Subcutaneous abdominal adipose tissue (tissue), 5 donors: Measurements from ENCODE around the gene MTMR8.
A peak's percentile ranks its signal among the peaks of the same experiment; 100 is the strongest.
"Not testable (repeated sequence)": the region's sequence is repeated elsewhere in the genome, so short reads cannot be mapped to it uniquely, and the experiment has no call there.

Experiments used
- H3K27ac ChIP-seq: one replicate; pipeline ENCODE4 v1.7.0; 2013; ENCODE audit warnings: low read depth, mild to moderate bottlenecking, inconsistent platforms, low read length, moderate library complexity
- H3K27me3 ChIP-seq, 5 donors: one replicate each; pipeline ENCODE4 v1.7.0; 2013; ENCODE audit warnings: low read length in 5 of 5, inconsistent platforms in 1 of 5; ENCODE audit not compliant: control insufficient read depth in 5 of 5, insufficient read depth in 4 of 5
- H3K36me3 ChIP-seq, 5 donors: one replicate each; pipeline ENCODE4 v1.7.0; 2013; ENCODE audit warnings: low read length in 5 of 5; ENCODE audit not compliant: control insufficient read depth in 5 of 5, insufficient read depth in 5 of 5
- H3K4me1 ChIP-seq, 5 donors: one replicate each; pipeline ENCODE4 v1.7.0; 2013; ENCODE audit warnings: low read length in 5 of 5, mild to moderate bottlenecking in 3 of 5, moderate library complexity in 1 of 5; ENCODE audit not compliant: control insufficient read depth in 5 of 5, insufficient read depth in 5 of 5
- H3K4me3 ChIP-seq, 5 donors: one replicate each; pipeline ENCODE4 v1.7.0; 2013; ENCODE audit warnings: low read length in 5 of 5, low read depth in 1 of 5
- H3K9ac ChIP-seq, 5 donors: one replicate each; pipeline ENCODE4 v1.7.0; 2013; ENCODE audit warnings: low read length in 5 of 5, mild to moderate bottlenecking in 4 of 5, moderate library complexity in 3 of 5
- H3K9me3 ChIP-seq, 5 donors: one replicate each; pipeline ENCODE4 v1.7.0; 2013; ENCODE audit warnings: low read length in 5 of 5; ENCODE audit not compliant: control insufficient read depth in 5 of 5
- donor health status: healthy.
- donor health status: healthy.
- donor health status: healthy.
- donor health status: healthy.
- donor health status: healthy.

MTMR8 gene

DNA sequence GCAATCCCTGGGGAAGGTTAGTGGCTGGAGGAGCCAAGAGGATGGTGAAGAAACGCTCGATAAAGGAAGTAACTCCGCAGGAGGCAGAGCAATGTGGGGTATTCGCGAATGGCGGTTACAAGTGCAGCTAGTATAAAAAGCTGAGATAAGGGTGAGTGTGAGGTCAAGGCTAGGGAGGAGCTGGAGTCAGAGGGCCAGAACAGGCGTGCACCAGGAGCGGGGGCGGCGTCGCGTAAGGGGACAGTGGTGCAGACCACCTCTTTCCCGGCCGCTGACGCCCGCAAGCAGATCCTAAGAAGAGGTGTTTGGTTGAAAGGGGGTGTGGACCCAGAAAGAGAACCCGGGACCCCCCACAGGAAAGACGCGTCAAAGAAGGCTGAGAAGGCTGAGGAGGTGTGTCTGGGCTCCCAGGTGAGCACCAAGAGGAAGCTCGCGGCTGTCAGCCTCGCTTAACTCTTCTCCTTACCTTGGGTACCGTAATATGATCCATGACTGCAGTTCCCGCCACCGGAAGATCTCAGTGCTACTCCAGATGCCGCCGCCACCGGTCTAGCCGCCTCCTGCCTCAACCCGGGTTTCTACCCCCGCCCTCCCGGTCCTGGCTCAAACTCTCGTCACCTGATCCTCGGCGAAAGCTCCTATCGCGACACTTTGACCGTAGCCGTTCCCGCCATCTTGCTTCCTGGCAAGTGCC lies at the start of gene MTMR8:
TSS of gene MTMR8 (minus strand) at position 579 of the 694 bp plus-strand sequence. CDS start at position 490, 89 bp downstream.
- H3K9me3 ChIP-seq = peaks cover 0 to 7% (median 0%) of the 10 kb centered on the region in 5 donors
- peak within 1 kb of the TSS; percentile 71 to 87 (median 78) for H3K4me3 ChIP-seq
- H3K27ac ChIP-seq = no peak within 1 kb of the TSS

DNA sequence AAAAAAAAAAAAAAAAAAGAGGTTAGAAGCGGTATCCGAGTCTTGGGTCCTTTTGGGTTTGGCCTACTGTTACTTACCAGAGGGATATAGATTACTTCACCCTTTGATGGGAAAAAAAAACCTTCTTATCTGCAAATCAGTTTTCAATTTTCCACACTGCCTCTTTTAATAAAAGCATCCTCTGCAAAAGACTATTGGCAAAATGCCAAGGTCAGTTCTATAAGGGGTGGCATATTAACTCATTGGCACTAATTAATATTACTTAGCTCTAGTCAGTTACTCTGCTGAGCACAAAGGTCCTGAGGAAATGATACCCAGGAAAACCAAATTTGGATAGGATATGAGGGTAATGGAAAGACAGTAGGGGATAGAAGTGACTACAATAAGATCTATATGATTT lies 44.3 kb upstream of the MTMR8 start:
- H3K4me1 ChIP-seq = no peaks in the 10 kb centered on the region
- no peak overlapping the region for H3K9ac ChIP-seq
- H3K4me3 ChIP-seq = no peak overlapping the region
- H3K27ac ChIP-seq = no peak overlapping the region
- H3K9me3 ChIP-seq = peaks cover 0 to 7% (median 3%) of the 10 kb centered on the region in 5 donors
- H3K36me3 ChIP-seq = no peaks in the 10 kb centered on the region
- peaks cover 0 to 3% (median 0%) of the 10 kb centered on the region in 5 donors for H3K27me3 ChIP-seq

More for the DNA sequence above, at the start of gene MTMR8:
- H3K36me3 ChIP-seq = no peaks in the 10 kb centered on the region
- H3K27me3 ChIP-seq = peaks cover 0 to 7% (median 0%) of the 10 kb centered on the region in 5 donors
- H3K4me1 ChIP-seq = peaks cover 0 to 15% (median 6%) of the 10 kb centered on the region in 5 donors
- H3K9ac ChIP-seq = peak within 1 kb of the TSS in 4 of 5 donors; percentile 53 to 64 (median 60)

DNA sequence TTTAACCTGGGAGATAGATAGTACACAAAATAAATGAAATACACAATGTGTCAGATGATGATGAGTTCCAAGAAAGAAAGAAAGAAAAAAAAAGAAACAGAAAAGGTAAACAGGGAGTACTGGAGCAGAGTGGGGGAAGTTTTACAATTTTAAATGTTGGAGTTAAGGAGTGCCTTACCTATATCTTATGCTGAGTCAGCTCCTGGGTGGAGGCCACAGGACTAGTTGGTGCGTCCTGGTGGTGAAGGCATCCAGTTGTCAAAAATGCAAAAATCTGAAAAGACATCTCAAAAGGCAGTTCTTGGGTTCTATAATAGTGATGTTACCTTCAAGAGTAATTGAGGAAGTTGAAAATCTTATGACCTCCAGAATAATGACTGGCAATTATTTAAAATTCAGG lies 42.4 kb upstream of the MTMR8 start:
- Histone ChIP-seq H3K27ac (no peak overlapping the region), H3K9ac (no peak overlapping the region), H3K27me3 (peaks cover 0 to 6% (median 3%) of the 10 kb centered on the region in 5 donors), H3K9me3 (peaks cover 0 to 8% (median 2%) of the 10 kb centered on the region in 5 donors), H3K4me1 (no peaks in the 10 kb centered on the region), H3K36me3 (no peaks in the 10 kb centered on the region), H3K4me3 (no peak overlapping the region)

DNA sequence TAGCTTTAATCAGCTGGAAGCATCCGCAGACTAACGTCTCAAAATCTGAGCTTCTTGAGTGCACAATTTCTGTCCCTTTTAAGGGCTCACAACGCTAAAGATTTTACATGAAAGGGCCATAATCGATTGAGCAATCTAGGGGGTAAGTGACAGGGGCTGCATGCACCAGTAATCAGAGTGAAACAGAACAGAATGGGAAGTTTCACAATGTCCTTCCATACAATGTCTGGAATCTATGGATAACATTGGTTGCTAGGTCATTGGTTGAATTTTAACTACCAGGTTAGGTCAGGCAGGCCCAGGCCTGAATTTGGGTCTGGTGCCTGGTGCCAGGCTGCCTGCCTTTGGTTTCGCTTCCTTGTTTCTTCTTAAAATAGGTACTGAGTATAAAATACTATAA lies 42.0 kb upstream of the MTMR8 start:
- H3K36me3 ChIP-seq = no peaks in the 10 kb centered on the region

DNA sequence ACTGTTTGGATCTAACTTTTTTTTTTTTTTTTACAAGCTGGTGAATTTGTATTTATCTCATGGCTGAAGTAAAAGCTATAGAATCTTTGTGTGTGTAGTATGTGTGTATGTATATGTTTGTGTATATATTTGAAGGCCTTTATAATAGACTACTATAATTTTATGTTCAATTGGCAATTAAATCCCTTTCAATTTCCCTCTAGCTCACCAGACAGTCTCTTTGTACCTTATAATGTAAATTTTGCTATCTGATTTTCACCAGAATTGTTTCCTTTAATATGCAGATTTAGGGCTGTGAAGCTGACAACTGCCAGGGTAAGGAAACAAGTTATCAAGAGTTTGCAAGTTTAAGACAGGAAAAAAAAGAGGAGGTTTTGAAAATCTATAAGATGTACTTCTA lies 33.1 kb upstream of the MTMR8 start:
- Histone ChIP-seq H3K9ac (no peak overlapping the region), H3K4me3 (no peak overlapping the region), H3K36me3 (no peaks in the 10 kb centered on the region), H3K27me3 (peaks cover 0 to 6% (median 0%) of the 10 kb centered on the region in 5 donors), H3K27ac (no peak overlapping the region), H3K9me3 (peaks cover 0 to 3% (median 0%) of the 10 kb centered on the region in 5 donors), H3K4me1 (no peaks in the 10 kb centered on the region)

More for the DNA sequence above, 42.0 kb upstream of the MTMR8 start:
- H3K4me1 ChIP-seq = no peaks in the 10 kb centered on the region
- peaks cover 0 to 6% (median 3%) of the 10 kb centered on the region in 5 donors for H3K27me3 ChIP-seq
- no peak overlapping the region for H3K4me3 ChIP-seq
- H3K27ac ChIP-seq = no peak overlapping the region
- peaks cover 0 to 5% (median 2%) of the 10 kb centered on the region in 5 donors for H3K9me3 ChIP-seq
- H3K9ac ChIP-seq = no peak overlapping the region

DNA sequence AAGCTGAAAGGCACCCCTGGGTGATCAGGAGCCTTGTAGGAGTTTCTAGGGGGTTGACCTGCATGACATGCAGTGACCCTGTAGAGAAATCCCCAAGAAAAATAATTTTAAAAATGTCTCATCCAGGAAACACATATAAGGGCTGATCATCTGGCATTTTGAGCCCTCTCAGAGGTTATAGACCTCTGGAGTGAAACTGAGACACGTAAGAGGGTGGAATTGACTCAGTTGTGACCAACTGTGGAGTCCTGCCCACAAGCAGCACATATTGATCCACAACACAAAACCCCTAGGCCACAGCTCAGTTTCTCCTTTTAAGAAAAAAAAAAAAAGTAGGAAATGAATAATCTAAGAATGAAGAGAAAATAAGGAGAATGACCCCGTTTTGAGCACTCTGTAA lies 32.5 kb upstream of the MTMR8 start:
- Histone ChIP-seq H3K4me1 (peaks cover 0 to 4% (median 0%) of the 10 kb centered on the region in 5 donors), H3K9me3 (peaks cover 0 to 3% (median 0%) of the 10 kb centered on the region in 5 donors), H3K9ac (no peak overlapping the region), H3K4me3 (no peak overlapping the region), H3K27ac (no peak overlapping the region), H3K36me3 (no peaks in the 10 kb centered on the region), H3K27me3 (peaks cover 0 to 8% (median 0%) of the 10 kb centered on the region in 5 donors)

DNA sequence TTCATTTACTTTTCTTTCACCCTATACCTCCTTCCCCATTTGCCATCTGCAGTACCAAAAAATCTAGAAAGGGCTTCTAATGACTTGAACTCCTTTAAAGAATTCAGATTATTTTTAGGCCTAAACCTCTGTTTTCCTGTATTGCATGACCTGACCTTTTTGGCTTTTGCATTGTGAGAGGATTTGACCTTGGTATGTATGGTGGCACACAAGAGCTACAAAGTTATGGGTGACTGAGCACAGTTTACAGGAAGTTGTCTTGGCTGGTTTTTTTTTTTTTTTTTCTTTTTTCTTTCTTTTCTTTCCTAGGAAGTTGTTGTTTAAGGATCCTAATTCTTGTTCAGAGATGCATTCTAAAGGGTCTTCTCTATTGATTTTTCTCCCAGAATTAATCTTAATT lies 32.0 kb upstream of the MTMR8 start:
- Histone ChIP-seq H3K27ac (no peak overlapping the region), H3K4me3 (no peak overlapping the region), H3K36me3 (no peaks in the 10 kb centered on the region), H3K9me3 (peaks cover 0 to 2% (median 0%) of the 10 kb centered on the region in 5 donors), H3K27me3 (peaks cover 0 to 12% (median 0%) of the 10 kb centered on the region in 5 donors), H3K4me1 (peaks cover 0 to 5% (median 0%) of the 10 kb centered on the region in 5 donors), H3K9ac (no peak overlapping the region)

DNA sequence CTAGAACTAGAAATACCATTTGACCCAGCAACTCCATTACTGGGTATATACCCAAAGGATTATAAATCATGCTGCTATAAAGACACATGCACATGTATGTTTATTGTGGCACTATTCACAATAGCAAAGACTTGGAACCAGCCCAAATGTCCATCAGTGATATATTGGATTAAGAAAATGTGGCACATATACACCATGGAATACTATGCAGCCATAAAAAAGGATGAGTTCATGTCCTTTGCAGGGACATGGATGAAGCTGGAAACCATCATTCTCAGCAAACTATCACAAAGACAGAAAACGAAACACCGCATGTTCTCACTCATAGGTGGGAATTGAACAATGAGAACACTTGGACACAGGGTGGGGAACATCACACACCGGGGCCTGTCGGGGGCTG lies 14.5 kb upstream of the MTMR8 start:
- H3K4me1 ChIP-seq, H3K36me3 ChIP-seq, H3K27me3 ChIP-seq, H3K4me3 ChIP-seq, H3K9ac ChIP-seq, H3K27ac ChIP-seq: not testable (repeated sequence)
- peaks cover 0 to 14% (median 2%) of the 10 kb centered on the region in 5 donors for H3K9me3 ChIP-seq

DNA sequence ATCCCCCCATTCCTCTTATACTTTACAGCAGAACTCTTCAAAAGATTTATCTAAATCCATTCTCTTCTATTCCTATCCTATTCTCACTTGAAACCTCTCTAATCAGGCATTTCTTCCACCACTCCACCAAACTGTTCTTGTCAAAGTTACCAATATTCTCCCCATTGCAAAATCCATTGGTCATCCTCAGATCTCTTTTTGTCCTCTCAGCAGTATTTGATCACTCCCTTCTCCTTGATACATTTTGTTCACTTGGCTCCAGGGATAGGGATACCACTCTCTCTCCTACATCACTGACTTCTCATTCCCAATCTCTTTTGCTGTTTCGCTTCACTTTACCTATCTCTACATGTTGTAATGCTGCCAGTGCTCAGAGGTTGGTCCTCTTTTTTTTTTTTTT lies 2.8 kb upstream of the MTMR8 start:
- peaks cover 0 to 7% (median 0%) of the 10 kb centered on the region in 5 donors for H3K9me3 ChIP-seq

DNA sequence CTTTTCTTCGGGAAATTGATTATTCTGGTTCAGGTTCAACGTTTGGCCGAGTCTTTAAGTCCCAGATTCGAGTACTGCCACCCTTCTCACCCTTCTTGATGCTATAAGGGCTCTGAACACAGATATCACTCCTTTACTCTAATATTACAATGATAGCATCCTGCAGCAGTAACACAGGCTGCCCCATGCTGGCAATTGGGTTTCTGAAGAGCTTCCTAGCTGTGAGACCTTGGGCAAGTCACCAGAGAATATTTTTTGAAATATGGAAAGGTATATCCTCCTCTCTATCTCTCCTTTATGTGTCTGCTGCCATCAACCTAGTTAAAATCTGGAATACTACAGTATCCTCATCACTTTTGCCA lies 297 bp upstream of the MTMR8 start:
- Histone ChIP-seq H3K27ac (no peak overlapping the region), H3K4me1 (peaks cover 0 to 15% (median 6%) of the 10 kb centered on the region in 5 donors), H3K36me3 (no peaks in the 10 kb centered on the region), H3K9me3 (peaks cover 0 to 7% (median 0%) of the 10 kb centered on the region in 5 donors), H3K9ac (peak overlapping the region in 3 of 5 donors; percentile 53 to 64 (median 59)), H3K27me3 (peaks cover 0 to 7% (median 0%) of the 10 kb centered on the region in 5 donors), H3K4me3 (peak overlapping the region; percentile 71 to 87 (median 78))

More for the DNA sequence above, 2.8 kb upstream of the MTMR8 start:
- H3K27me3 ChIP-seq = peaks cover 0 to 7% (median 0%) of the 10 kb centered on the region in 5 donors
- H3K4me1 ChIP-seq = peaks cover 0 to 15% (median 6%) of the 10 kb centered on the region in 5 donors
- no peaks in the 10 kb centered on the region for H3K36me3 ChIP-seq
- no peak overlapping the region for H3K4me3 ChIP-seq
- no peak overlapping the region for H3K27ac ChIP-seq
- H3K9ac ChIP-seq = no peak overlapping the region
